HG02852 (cell line): Measurements from ENCODE around the gene ADI1.

Experiments used
- ATAC-seq: cut with Tn5 transposase; IDR thresholded peaks from one replicate; pipeline ENCODE4 v1.9.1; 2021; ENCODE audit warnings: mild to moderate bottlenecking, moderate library complexity; ENCODE audit not compliant: unreplicated experiment

The ADI1 gene, protein sequence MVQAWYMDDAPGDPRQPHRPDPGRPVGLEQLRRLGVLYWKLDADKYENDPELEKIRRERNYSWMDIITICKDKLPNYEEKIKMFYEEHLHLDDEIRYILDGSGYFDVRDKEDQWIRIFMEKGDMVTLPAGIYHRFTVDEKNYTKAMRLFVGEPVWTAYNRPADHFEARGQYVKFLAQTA

GRCh38 chr2:3519255-3520205 lies at the start of gene ADI1:
TSS of gene ADI1 (minus strand) at chr2:3519531. CDS start at chr2:3519487, 44 bp downstream.
- ATAC-seq, result peak; percentile 65

GRCh38 chr2:3566806-3567205 lies 47.5 kb upstream of the ADI1 start:
- no peak for ATAC-seq

- no peak for ATAC-seq
Measured at GRCh38 chr2:3565117-3565516, 45.8 kb upstream of the ADI1 start.

- ATAC-seq, result peak; percentile 59
Measured at GRCh38 chr2:3563521-3563976, 44.2 kb upstream of the ADI1 start.

GRCh38 chr2:3558205-3559014 lies 39.1 kb upstream of the ADI1 start, which contains the start of gene RNASEH1:
TSS of gene RNASEH1 (minus strand) at chr2:3558333. CDS start at chr2:3558260, 73 bp downstream.
- ATAC-seq, result peak; percentile 94

GRCh38 chr2:3557639-3558204 lies 38.4 kb upstream of the ADI1 start:
- ATAC-seq, result peak; percentile 21

- ATAC-seq, result no peak
Measured at GRCh38 chr2:3553946-3554345, 34.6 kb upstream of the ADI1 start.

GRCh38 chr2:3547915-3548314 lies 28.6 kb upstream of the ADI1 start:
- no peak for ATAC-seq

DNA sequence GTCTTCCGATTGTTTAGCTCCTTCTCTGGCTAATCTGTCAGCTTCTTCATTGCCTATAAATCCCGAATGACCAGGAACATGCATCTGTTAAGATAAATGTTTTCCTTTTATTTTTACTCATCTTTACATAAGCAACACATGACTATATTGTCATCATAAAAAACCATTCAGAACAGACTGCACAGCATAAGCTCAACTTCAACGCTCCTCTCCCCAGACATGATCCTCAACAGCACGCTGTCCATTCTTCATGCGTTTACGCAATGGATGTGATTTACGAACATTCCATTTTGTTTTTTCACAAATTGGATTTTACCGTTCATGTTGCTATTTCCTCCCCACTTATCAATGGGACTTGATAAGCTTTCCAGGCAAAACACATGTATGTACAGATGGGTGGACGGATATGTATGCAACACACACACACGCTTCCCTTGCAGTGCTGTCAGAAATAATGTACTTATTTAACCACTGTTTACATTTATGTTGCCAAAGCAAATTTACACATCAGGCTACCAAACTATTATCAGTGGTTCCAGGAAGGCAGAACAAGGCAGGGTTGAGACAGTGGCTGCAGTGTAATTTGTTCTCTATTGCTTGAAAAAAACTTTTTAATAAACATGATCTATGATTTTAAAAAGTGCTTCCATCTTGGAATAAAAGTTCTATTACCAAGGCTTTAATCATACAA lies 26.6 kb upstream of the ADI1 start:
- no peak for ATAC-seq

GRCh38 chr2:3543023-3543683 lies 23.8 kb upstream of the ADI1 start:
- ATAC-seq, result no peak

DNA sequence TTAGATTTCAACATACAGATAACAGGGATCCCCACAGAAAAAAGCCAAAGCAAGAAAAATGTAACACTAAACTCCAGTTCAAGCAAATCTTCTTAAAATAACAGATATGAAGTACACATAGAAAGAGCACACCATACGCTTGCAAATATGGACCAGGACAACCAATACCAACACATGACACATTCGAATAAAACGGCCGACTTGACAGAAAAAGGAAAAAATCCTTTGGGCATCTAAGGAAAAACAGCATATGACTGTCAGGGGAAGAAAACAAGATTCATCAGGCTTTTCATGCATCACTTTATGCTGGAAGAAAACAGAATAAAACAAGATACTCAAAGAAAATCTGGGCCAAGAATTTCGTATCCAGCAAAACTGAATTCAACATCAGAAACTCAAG lies 22.8 kb upstream of the ADI1 start:
- ATAC-seq, result no peak

- ATAC-seq, result no peak
Measured at GRCh38 chr2:3539836-3540235, 20.5 kb upstream of the ADI1 start.

DNA sequence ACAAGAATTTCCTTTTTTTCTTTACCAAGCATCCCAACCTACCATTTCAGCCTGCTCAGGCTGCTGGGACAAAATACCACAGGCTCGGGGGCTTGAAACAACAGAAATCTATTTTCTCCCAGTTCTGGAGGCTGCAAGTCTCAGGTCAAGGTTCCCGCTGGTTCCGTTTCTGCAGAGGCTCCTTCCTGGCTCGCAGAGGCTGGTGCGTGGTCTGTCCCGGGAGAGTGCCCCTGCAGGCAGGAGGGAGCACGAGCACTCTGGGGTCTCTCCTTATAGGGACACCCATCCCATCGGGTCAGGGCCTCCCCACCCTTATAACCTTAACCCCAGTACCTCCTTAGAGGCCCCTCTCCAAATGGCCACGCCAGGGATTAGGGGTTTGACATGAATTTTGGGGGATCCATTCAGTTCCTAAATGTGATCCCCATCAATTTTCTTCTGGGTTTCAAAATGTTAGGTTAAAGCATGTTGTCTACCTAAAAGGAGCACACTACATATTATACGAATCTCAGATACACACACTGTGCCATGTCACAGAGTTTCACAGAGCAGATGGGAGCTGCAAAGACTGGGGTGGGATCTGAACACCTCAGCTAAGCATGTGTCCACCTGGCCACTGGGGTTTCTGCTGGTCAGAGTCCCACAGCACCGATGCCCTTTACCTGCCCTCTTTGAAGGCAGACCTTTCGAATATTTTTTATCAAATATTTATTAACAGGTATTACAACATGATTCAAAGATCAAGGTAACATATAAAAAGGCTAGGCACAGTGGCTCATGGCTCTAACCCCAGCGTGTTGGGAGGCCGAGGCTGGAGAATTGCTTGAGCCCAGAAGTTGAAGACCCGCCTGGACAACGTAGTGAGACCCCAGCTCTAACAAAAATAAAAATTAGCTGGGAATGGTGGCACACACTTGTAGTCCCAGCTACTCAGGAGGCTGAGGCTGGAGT lies 17.6 kb upstream of the ADI1 start:
- ATAC-seq, result no peak

DNA sequence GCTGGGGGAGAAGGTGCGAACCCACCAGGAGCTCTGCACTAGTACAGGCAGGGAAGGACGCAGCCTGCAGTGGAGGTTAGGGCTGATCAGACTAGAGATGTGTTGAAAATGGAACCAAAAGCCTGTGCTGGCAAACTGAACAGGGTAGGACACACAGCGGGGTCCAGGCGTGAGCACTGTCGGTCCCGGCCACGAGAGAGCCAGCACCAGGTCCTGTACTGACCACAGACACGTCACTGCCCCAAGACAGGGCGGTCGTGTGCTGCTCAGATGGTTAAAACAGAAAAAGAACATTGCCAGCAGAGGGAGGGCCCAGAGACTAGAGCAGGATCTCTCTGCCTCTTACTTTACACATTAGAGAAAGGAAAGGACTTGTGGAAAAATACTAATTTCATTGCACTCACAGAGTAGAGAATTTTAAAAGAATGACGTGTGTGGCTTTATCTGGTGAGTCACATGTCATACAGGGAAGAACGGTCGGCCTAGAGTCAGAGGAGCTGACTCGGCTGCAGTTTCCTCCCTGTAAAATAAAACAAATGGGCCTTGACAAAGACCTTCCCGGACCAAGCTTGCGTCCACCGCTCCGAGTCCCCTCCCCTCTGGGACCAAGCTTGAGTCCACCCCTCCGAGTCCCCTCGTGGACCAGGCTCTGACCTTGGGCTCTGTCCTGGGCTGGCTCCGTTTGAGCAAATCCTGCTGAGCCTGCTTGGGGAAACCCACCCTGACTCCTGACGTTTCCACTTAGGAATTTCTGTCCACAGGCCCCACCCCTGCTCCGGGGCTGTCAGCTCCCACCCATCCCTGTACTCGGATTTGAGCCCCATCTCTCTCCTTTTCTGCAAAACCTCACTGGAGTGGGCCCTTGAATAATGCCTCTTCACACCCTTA lies 16.7 kb upstream of the ADI1 start:
- no peak for ATAC-seq

GRCh38 chr2:3535467-3535793 lies 16.1 kb upstream of the ADI1 start:
- no peak for ATAC-seq

DNA sequence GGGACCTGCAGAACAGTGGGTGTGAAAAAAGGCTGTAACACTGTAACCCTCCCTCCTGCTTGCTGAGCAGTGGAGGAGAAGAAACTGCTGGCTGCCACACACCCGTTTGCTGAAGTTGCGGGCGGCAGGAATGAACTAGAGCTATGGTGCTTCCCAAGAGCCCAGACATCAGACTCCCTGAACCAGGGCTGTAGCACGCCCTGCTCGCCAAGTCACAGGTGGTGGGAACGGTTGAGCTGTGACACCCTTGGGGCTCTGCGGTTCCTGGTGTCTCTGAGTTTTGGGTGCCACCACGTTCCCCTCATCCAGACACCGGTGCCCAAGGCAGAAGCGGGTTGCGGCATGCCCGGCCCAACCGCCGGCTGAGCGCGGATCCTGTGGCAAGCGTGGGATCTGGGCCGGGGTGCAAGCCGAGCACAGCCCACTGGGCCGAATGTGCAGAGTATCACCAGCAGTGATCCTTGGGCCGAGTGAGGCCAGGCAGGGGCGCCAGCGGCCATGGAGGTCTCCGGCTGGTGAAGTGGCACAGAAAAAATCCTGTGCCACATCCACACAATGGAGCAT lies 15.0 kb upstream of the ADI1 start:
- no peak for ATAC-seq

DNA sequence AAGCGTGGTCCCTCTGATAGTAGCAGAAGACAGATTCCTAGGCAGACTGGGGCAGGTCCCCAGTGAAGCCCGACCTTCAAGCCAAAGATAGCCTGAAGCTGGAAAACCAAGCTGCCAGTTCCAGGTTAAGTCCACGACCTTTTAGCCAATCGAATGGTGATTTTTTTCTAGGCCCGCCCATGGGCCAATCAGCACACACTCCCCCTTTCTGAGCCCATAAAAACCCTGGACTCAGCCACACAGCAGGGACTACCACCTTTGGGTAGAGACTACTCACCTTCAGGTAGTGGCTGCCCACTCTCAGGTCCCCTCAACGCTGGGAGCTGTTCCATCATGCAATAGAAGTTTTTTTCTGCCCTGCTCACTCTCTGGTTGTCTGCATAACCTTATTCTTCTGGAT lies 14.5 kb upstream of the ADI1 start:
- no peak for ATAC-seq
